ENCODE results near the gene ZBTB46.

- TF ChIP-seq CTCF (IDR thresholded peaks at IDR 0.05; ENCODE audit: borderline replicate concordance, extremely low read depth, low read length, poor library complexity, severe bottlenecking), result no peak
- TF ChIP-seq EZH2 (IDR thresholded peaks at IDR 0.05; ENCODE audit: borderline replicate concordance, low read depth, low read length, severe bottlenecking), result no peak
Measured at GRCh38 chr20:63850689-63851547, 19.9 kb upstream of the ZBTB46 start.

Data from DND-41 (cell line).